Stomach (tissue), 9 donors: ENCODE data around the gene TRIO. TPM values are rescaled to one million over a fixed set of nuclear protein-coding genes. Genes with fewer than 3 reads are reported as not detected.
A peak's percentile ranks its signal among the peaks of the same experiment; 100 is the strongest.

Experiments used
- DNase-seq, 2 donors: peaks; one replicate each; pipeline versions ENCODE4 v3.0.0 to v3.0.0-alpha.2; 2013 to 2019
- H3K27ac ChIP-seq, 5 donors: fragments of 200-600 bp in 4 of 5; sonication (generic) in 4 of 5; one replicate each; pipeline ENCODE4 v1.5.1; 2013 to 2019; ENCODE audit warnings: mild to moderate bottlenecking in 1 of 5, moderate library complexity in 1 of 5
- H3K27me3 ChIP-seq, 3 donors: fragments of 200-600 bp; sonication (generic); one replicate each; pipeline ENCODE4 v1.5.1; 2017 to 2019; ENCODE audit warnings: mixed run types in 1 of 3
- H3K36me3 ChIP-seq, 4 donors: fragments of 200-600 bp; sonication (generic); 1 replicate in 3 of 4; 2 replicates in 1 of 4; pipeline ENCODE4 v1.5.1; 2016 to 2019
- H3K4me1 ChIP-seq, 4 donors: fragments of 200-600 bp; sonication (generic); one replicate each; pipeline ENCODE4 v1.5.1; 2016 to 2019
- H3K4me3 ChIP-seq, 4 donors: fragments of 200-600 bp; sonication (generic) in 3 of 4; one replicate each; pipeline ENCODE4 v1.5.1; 2016 to 2019; ENCODE audit warnings: mild to moderate bottlenecking in 1 of 4
- H3K9me3 ChIP-seq, 4 donors: fragments of 200-600 bp; sonication (generic); one replicate each; pipeline ENCODE4 v1.5.1; 2016 to 2019
- CTCF ChIP-seq, 7 experiments: fragments of 450-650 bp in 4 of 7; fragments of 200-600 bp in 3 of 7; sonication (generic) in 3 of 7; IDR thresholded peaks; one replicate each; pipeline ENCODE4 v1.5.1; 2016 to 2019; ENCODE audit warnings: antibody characterized with exemption in 7 of 7, control low read depth in 2 of 7, mild to moderate bottlenecking in 1 of 7
- EP300 ChIP-seq: sonication (generic); formaldehyde crosslinking; IDR thresholded peaks from one replicate; pipeline ENCODE4 v1.6.1; 2017; ENCODE audit warnings: antibody characterized with exemption
- POLR2A ChIP-seq, 4 donors: fragments of 450-650 bp; IDR thresholded peaks; one replicate each; pipeline ENCODE4 v1.6.1; 2016; ENCODE audit warnings: antibody characterized with exemption in 4 of 4, control low read depth in 2 of 4, mild to moderate bottlenecking in 1 of 4, moderate library complexity in 1 of 4
- POLR2AphosphoS5 ChIP-seq, 3 donors: sonication (generic); formaldehyde crosslinking; IDR thresholded peaks; one replicate each; pipeline ENCODE4 v1.6.1; 2016; ENCODE audit warnings: antibody characterized with exemption in 3 of 3
- WGBS, 5 donors: extraction: QIAGEN DNeasy Blood & Tissue Kit in 3 of 5; methylation state at CpG; one replicate each; pipeline versions ENCODE4 v1.1.5 to v1.1.7; 2013 to 2018; 5-methylcytosine and 5-hydroxymethylcytosine counted together
- intact Hi-C: fragments of 100-400 bp; cut with DNase I; formaldehyde crosslinking; loops from one replicate; pipeline ENCODE4 v1.15.1; 2023; ENCODE audit warnings: low total_unique reads
- polyA plus RNA-seq, 3 donors: library from polyadenylated mRNA; stranded (reverse); fragments of 200-250 nt; gene quantifications; one replicate each; pipeline ENCODE4 v1.2.3, GENCODE V29; 2013
- total RNA-seq, 5 donors: library from RNA; depleted of rRNA; stranded (reverse); fragments of >200 nt; gene quantifications; one replicate each; pipeline versions ENCODE4 v1.1.0 to v1.2.3, GENCODE V29; 2014 to 2016
- donor health status: healthy with polysubstance abuse.
- donor health status: Bipolar disorder and iron deficiency.
- donor health status: healthy.

TRIO gene
- total and polyA plus RNA-seq, 8 donors: 9.9 to 558 (median 127) TPM

DNA sequence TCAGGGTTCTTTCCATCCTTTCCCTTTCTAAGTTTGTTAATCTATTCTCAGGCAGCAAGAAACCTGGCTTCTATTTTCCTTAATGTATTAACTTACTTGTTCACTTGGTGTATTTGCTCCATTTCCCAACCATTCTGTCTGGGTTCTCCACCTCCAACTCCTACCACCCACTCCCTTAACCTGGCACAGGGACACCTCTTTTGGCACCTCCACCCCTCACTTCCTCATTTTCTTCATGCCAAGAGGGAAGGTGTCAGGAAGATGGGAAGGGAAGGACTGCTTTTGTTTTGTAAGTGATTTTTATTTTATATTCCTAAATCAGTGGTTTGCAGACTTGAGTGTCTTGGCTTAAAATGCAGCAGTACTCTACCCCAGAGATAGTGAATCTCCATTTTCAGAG lies 166.1 kb downstream of the TRIO start:
- H3K9me3 ChIP-seq: no peaks in the 10 kb centered on the region
- no peak for DNase-seq
- peaks cover 16 to 42% (median 20%) of the 10 kb centered on the region in 4 donors for H3K4me1 ChIP-seq
- peaks cover 0 to 72% (median 58%) of the 10 kb centered on the region in 4 donors for H3K36me3 ChIP-seq
- intact Hi-C loops: no loop called here
- no peaks in the 10 kb centered on the region for H3K27me3 ChIP-seq
- TF ChIP-seq POLR2A (IDR thresholded peaks at IDR 0.05) (no peak), POLR2AphosphoS5 (IDR thresholded peaks at IDR 0.05) (no peak), CTCF (IDR thresholded peaks at IDR 0.05) (no peak), EP300 (no peak)
- H3K27ac ChIP-seq: peak overlapping the region in 3 of 5 donors; percentile 41 to 63 (median 48)
- H3K4me3 ChIP-seq: no peak overlapping the region

- peak overlapping the region; percentile 22 to 69 (median 48) for H3K27ac ChIP-seq
- H3K36me3 ChIP-seq: peaks cover 0 to 64% (median 50%) of the 10 kb centered on the region in 4 donors
- peaks cover 16 to 34% (median 20%) of the 10 kb centered on the region in 4 donors for H3K4me1 ChIP-seq
- no peak overlapping the region for H3K4me3 ChIP-seq
- H3K27me3 ChIP-seq: no peaks in the 10 kb centered on the region
- no peaks in the 10 kb centered on the region for H3K9me3 ChIP-seq
- TF ChIP-seq POLR2A (IDR thresholded peaks at IDR 0.05) (no peak), POLR2AphosphoS5 (IDR thresholded peaks at IDR 0.05) (peak in 1 of 3 donors; percentile 32)
- DNase-seq: peak in 1 of 2 donors; percentile 64
- WGBS, 5 donors: 34 to 51% (median 42%) methylated on average over 8 of the region's 8 CpGs
- intact Hi-C loops: no loop called here
These were observed 166.9 kb downstream of the TRIO start for GRCh38 chr5:14309878-14310531.

DNA sequence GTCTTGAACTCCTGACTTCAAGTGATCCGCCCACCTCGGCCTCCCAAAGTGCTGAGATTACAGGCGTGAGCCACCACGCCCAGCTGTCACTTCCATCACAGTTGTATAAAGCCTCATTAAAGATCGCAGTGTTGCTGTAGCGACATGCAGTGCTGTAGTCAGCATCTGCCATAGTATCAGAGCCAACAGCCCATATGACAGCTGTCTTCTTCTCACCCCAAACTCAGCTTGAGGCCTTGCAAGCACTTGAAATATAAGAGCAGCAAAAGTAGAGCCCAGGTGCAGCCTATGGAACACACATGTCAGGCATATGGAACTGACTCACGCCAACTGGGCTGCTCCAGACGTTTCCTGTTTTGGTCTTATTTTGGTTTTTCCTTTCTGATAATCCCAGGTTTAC lies 167.8 kb downstream of the TRIO start:
- TF ChIP-seq POLR2A (IDR thresholded peaks at IDR 0.05): no peak
- no peak for TF ChIP-seq POLR2AphosphoS5 (IDR thresholded peaks at IDR 0.05)
- no peak for TF ChIP-seq EP300
- no peak for TF ChIP-seq CTCF (IDR thresholded peaks at IDR 0.05)
- WGBS, 5 donors: 88 to 94% (median 89%) methylated on average over 7 to 8 of the region's 8 CpGs
- Histone ChIP-seq H3K27me3 (no peaks in the 10 kb centered on the region), H3K9me3 (no peaks in the 10 kb centered on the region), H3K4me1 (peaks cover 16 to 31% (median 20%) of the 10 kb centered on the region in 4 donors), H3K36me3 (peaks cover 0 to 55% (median 41%) of the 10 kb centered on the region in 4 donors), H3K4me3 (no peak overlapping the region), H3K27ac (peak overlapping the region in 3 of 5 donors; percentile 3 to 63 (median 48))
- no peak for DNase-seq
- intact Hi-C loops: no loop called here

- H3K4me3 ChIP-seq: no peak overlapping the region
- no peaks in the 10 kb centered on the region for H3K9me3 ChIP-seq
- no peak for DNase-seq
- WGBS, 5 donors: 81 to 89% (median 86%) methylated on average over 4 of the region's 4 CpGs
- peaks cover 20 to 59% (median 54%) of the 10 kb centered on the region in 4 donors for H3K36me3 ChIP-seq
- no peaks in the 10 kb centered on the region for H3K27me3 ChIP-seq
- intact Hi-C loops: no loop called here
- H3K4me1 ChIP-seq: peaks cover 15 to 27% (median 18%) of the 10 kb centered on the region in 4 donors
- TF ChIP-seq POLR2A (IDR thresholded peaks at IDR 0.05) (no peak), POLR2AphosphoS5 (IDR thresholded peaks at IDR 0.05) (no peak), EP300 (no peak), CTCF (IDR thresholded peaks at IDR 0.05) (no peak)
- H3K27ac ChIP-seq: no peak overlapping the region
These were observed 171.0 kb downstream of the TRIO start for GRCh38 chr5:14313986-14314690.
